NCI-H226 (cell line): ENCODE results near the gene MED13.
"Not testable (repeated sequence)": the region's sequence is repeated elsewhere in the genome, so short reads cannot be mapped to it uniquely, and the experiment has no call there.

Experiments
- DNase-seq: peaks from one replicate; pipeline ENCODE4 v3.0.0-alpha.2; 2015

The MED13 gene

GRCh38 chr17:61904094-61904710 lies 160.9 kb downstream of the MED13 start:
- DNase-seq: no peak

GRCh38 chr17:61903251-61903650 lies 161.8 kb downstream of the MED13 start:
- DNase-seq: no peak

- no peak for DNase-seq
Observed at GRCh38 chr17:61897548-61898180, 167.4 kb downstream of the MED13 start.

GRCh38 chr17:61895391-61895790 lies 169.7 kb downstream of the MED13 start:
- DNase-seq: no peak

GRCh38 chr17:61894310-61894709 lies 170.8 kb downstream of the MED13 start:
- DNase-seq: not testable (repeated sequence)
